Measurements from ENCODE around the gene SPTBN5.
A peak's percentile ranks its signal among the peaks of the same experiment; 100 is the strongest.

Gene SPTBN5

GRCh38 chr15:41913256-41913655 is 19.4 kb upstream of the SPTBN5 start:
- no peaks in the 10 kb centered on the region for H3K27me3 ChIP-seq (ENCODE audit: control insufficient read depth in 1 of 2, insufficient read depth in 1 of 2, low read length in 2 of 2)

GRCh38 chr15:41911691-41912345 is 18.0 kb upstream of the SPTBN5 start:
- Histone ChIP-seq H3K4me1 (ENCODE audit: control insufficient read depth, insufficient read depth, low read depth, low read length) (peaks cover 9% of the 10 kb centered on the region), H2BK5ac (ENCODE audit: low read depth, low read length, poor library complexity, severe bottlenecking) (no peak overlapping the region)

More at GRCh38 chr15:41913256-41913655, 19.4 kb upstream of the SPTBN5 start:
- H3K4me3 ChIP-seq (ENCODE audit: insufficient read depth in 1 of 2, low read depth in 1 of 2, low read length in 2 of 2) = no peak overlapping the region
- no peak overlapping the region for H4K91ac ChIP-seq (ENCODE audit: low read length)
- no peak overlapping the region for H3K14ac ChIP-seq (ENCODE audit: low read length in 2 of 2)
- no peak overlapping the region for H3K9ac ChIP-seq (ENCODE audit: low read length)
- no CpG with 5 or more reads among the region's 3 CpGs for WGBS
- H3K27ac ChIP-seq (ENCODE audit: low read length, poor library complexity, severe bottlenecking) = no peak overlapping the region
- H2AFZ ChIP-seq (ENCODE audit: low read depth, low read length) = no peak overlapping the region
- H2BK120ac ChIP-seq (ENCODE audit: low read depth, low read length) = no peak overlapping the region
- H3K79me1 ChIP-seq (replicated peaks; ENCODE audit: low read length, poor library complexity, severe bottlenecking) = peaks cover 33% of the 10 kb centered on the region
- H3K23ac ChIP-seq (ENCODE audit: low read length in 2 of 2) = no peak overlapping the region
- DNase-seq = no peak
- no peak overlapping the region for H3K4me2 ChIP-seq (ENCODE audit: low read length, poor library complexity, severe bottlenecking)
- no peak overlapping the region for H2BK12ac ChIP-seq (ENCODE audit: low read length in 2 of 2)
- H4K8ac ChIP-seq (ENCODE audit: low read length) = no peak overlapping the region
- peaks cover 18% of the 10 kb centered on the region for H3K4me1 ChIP-seq (ENCODE audit: control insufficient read depth, insufficient read depth, low read depth, low read length)
- no peak overlapping the region for H2BK5ac ChIP-seq (ENCODE audit: low read depth, low read length, poor library complexity, severe bottlenecking)
- no peaks in the 10 kb centered on the region for H3K9me3 ChIP-seq (ENCODE audit: control insufficient read depth, low read length)
- no peak overlapping the region for H2BK15ac ChIP-seq (ENCODE audit: low read depth, poor library complexity, severe bottlenecking)
- no peak overlapping the region for H3K18ac ChIP-seq (ENCODE audit: low read depth in 1 of 2, low read length in 2 of 2)
- H2AK5ac ChIP-seq (ENCODE audit: low read length, severe bottlenecking) = no peak overlapping the region
- H3K4ac ChIP-seq (ENCODE audit: low read depth in 1 of 2, low read length in 2 of 2) = no peak overlapping the region
- peaks cover 33 to 58% of the 10 kb centered on the region in 2 experiments for H3K36me3 ChIP-seq (ENCODE audit: control insufficient read depth in 1 of 2, insufficient read depth in 2 of 2, low read depth in 1 of 2, low read length in 2 of 2)

GRCh38 chr15:41908736-41909461 is 15.0 kb upstream of the SPTBN5 start:
- no peak overlapping the region for H3K23ac ChIP-seq (ENCODE audit: low read length in 2 of 2)
- no peak overlapping the region for H4K8ac ChIP-seq (ENCODE audit: low read length)
- H2BK120ac ChIP-seq (ENCODE audit: low read depth, low read length) = no peak overlapping the region
- H2BK15ac ChIP-seq (ENCODE audit: low read depth, poor library complexity, severe bottlenecking) = no peak overlapping the region
- H3K4me1 ChIP-seq (ENCODE audit: control insufficient read depth, insufficient read depth, low read depth, low read length) = peaks cover 22% of the 10 kb centered on the region
- H3K9me3 ChIP-seq (ENCODE audit: control insufficient read depth, low read length) = no peaks in the 10 kb centered on the region
- H3K4ac ChIP-seq (ENCODE audit: low read depth in 1 of 2, low read length in 2 of 2) = no peak overlapping the region
- no peak overlapping the region for H3K14ac ChIP-seq (ENCODE audit: low read length in 2 of 2)
- no peak overlapping the region for H3K27ac ChIP-seq (ENCODE audit: low read length, poor library complexity, severe bottlenecking)
- WGBS = 94% methylated on average over 17 of the region's 17 CpGs
- H3K27me3 ChIP-seq (ENCODE audit: control insufficient read depth in 1 of 2, insufficient read depth in 1 of 2, low read length in 2 of 2) = no peaks in the 10 kb centered on the region
- H3K36me3 ChIP-seq (ENCODE audit: control insufficient read depth in 1 of 2, insufficient read depth in 2 of 2, low read depth in 1 of 2, low read length in 2 of 2) = peaks cover 50 to 75% of the 10 kb centered on the region in 2 experiments
- no peak for DNase-seq
- H2AK5ac ChIP-seq (ENCODE audit: low read length, severe bottlenecking) = no peak overlapping the region
- H4K91ac ChIP-seq (ENCODE audit: low read length) = no peak overlapping the region
- H3K79me1 ChIP-seq (replicated peaks; ENCODE audit: low read length, poor library complexity, severe bottlenecking) = peaks cover 39% of the 10 kb centered on the region
- H2BK5ac ChIP-seq (ENCODE audit: low read depth, low read length, poor library complexity, severe bottlenecking) = no peak overlapping the region
- no peak overlapping the region for H2AFZ ChIP-seq (ENCODE audit: low read depth, low read length)
- H3K18ac ChIP-seq (ENCODE audit: low read depth in 1 of 2, low read length in 2 of 2) = no peak overlapping the region
- no peak overlapping the region for H3K4me3 ChIP-seq (ENCODE audit: insufficient read depth in 1 of 2, low read depth in 1 of 2, low read length in 2 of 2)
- H2BK12ac ChIP-seq (ENCODE audit: low read length in 2 of 2) = no peak overlapping the region
- H3K4me2 ChIP-seq (ENCODE audit: low read length, poor library complexity, severe bottlenecking) = no peak overlapping the region
- H3K9ac ChIP-seq (ENCODE audit: low read length) = no peak overlapping the region

More at GRCh38 chr15:41911691-41912345, 18.0 kb upstream of the SPTBN5 start:
- Histone ChIP-seq H3K18ac (ENCODE audit: low read depth in 1 of 2, low read length in 2 of 2) (no peak overlapping the region), H3K27ac (ENCODE audit: low read length, poor library complexity, severe bottlenecking) (no peak overlapping the region), H3K9me3 (ENCODE audit: control insufficient read depth, low read length) (no peaks in the 10 kb centered on the region), H3K4ac (ENCODE audit: low read depth in 1 of 2, low read length in 2 of 2) (no peak overlapping the region), H3K27me3 (ENCODE audit: control insufficient read depth in 1 of 2, insufficient read depth in 1 of 2, low read length in 2 of 2) (no peaks in the 10 kb centered on the region), H4K91ac (ENCODE audit: low read length) (peak overlapping the region; percentile 15), H3K36me3 (ENCODE audit: control insufficient read depth in 1 of 2, insufficient read depth in 2 of 2, low read depth in 1 of 2, low read length in 2 of 2) (peaks cover 40 to 62% of the 10 kb centered on the region in 2 experiments), H3K4me2 (ENCODE audit: low read length, poor library complexity, severe bottlenecking) (no peak overlapping the region), H3K14ac (ENCODE audit: low read length in 2 of 2) (no peak overlapping the region), H2BK15ac (ENCODE audit: low read depth, poor library complexity, severe bottlenecking) (no peak overlapping the region), H3K9ac (ENCODE audit: low read length) (no peak overlapping the region), H2BK12ac (ENCODE audit: low read length in 2 of 2) (no peak overlapping the region), H4K8ac (ENCODE audit: low read length) (no peak overlapping the region), H3K23ac (ENCODE audit: low read length in 2 of 2) (no peak overlapping the region), H3K79me1 (replicated peaks; ENCODE audit: low read length, poor library complexity, severe bottlenecking) (peaks cover 40% of the 10 kb centered on the region), H3K4me3 (ENCODE audit: insufficient read depth in 1 of 2, low read depth in 1 of 2, low read length in 2 of 2) (no peak overlapping the region), H2AK5ac (ENCODE audit: low read length, severe bottlenecking) (no peak overlapping the region), H2BK120ac (ENCODE audit: low read depth, low read length) (no peak overlapping the region), H2AFZ (ENCODE audit: low read depth, low read length) (no peak overlapping the region)
- no peak for DNase-seq
- 97% methylated on average over 14 of the region's 14 CpGs for WGBS

- WGBS = 100% methylated on average over 1 of the region's 3 CpGs
- H2BK120ac ChIP-seq (ENCODE audit: low read depth, low read length) = no peak overlapping the region
Measured at GRCh38 chr15:41907141-41907540, 13.3 kb upstream of the SPTBN5 start.

More at GRCh38 chr15:41907141-41907540, 13.3 kb upstream of the SPTBN5 start:
- H2AK5ac ChIP-seq (ENCODE audit: low read length, severe bottlenecking) = no peak overlapping the region
- H3K23ac ChIP-seq (ENCODE audit: low read length in 2 of 2) = no peak overlapping the region
- H3K27me3 ChIP-seq (ENCODE audit: control insufficient read depth in 1 of 2, insufficient read depth in 1 of 2, low read length in 2 of 2) = no peaks in the 10 kb centered on the region
- H3K27ac ChIP-seq (ENCODE audit: low read length, poor library complexity, severe bottlenecking) = no peak overlapping the region
- H3K14ac ChIP-seq (ENCODE audit: low read length in 2 of 2) = no peak overlapping the region
- H3K4me2 ChIP-seq (ENCODE audit: low read length, poor library complexity, severe bottlenecking) = no peak overlapping the region
- H3K4me3 ChIP-seq (ENCODE audit: insufficient read depth in 1 of 2, low read depth in 1 of 2, low read length in 2 of 2) = no peak overlapping the region
- no peak overlapping the region for H3K9ac ChIP-seq (ENCODE audit: low read length)
- H3K18ac ChIP-seq (ENCODE audit: low read depth in 1 of 2, low read length in 2 of 2) = no peak overlapping the region
- no peak overlapping the region for H4K8ac ChIP-seq (ENCODE audit: low read length)
- no peak overlapping the region for H2AFZ ChIP-seq (ENCODE audit: low read depth, low read length)
- DNase-seq = no peak
- H2BK15ac ChIP-seq (ENCODE audit: low read depth, poor library complexity, severe bottlenecking) = no peak overlapping the region
- H3K4ac ChIP-seq (ENCODE audit: low read depth in 1 of 2, low read length in 2 of 2) = no peak overlapping the region
- H4K91ac ChIP-seq (ENCODE audit: low read length) = no peak overlapping the region
- H3K36me3 ChIP-seq (ENCODE audit: control insufficient read depth in 1 of 2, insufficient read depth in 2 of 2, low read depth in 1 of 2, low read length in 2 of 2) = peaks cover 53 to 70% of the 10 kb centered on the region in 2 experiments
- H3K4me1 ChIP-seq (ENCODE audit: control insufficient read depth, insufficient read depth, low read depth, low read length) = peaks cover 27% of the 10 kb centered on the region
- H2BK5ac ChIP-seq (ENCODE audit: low read depth, low read length, poor library complexity, severe bottlenecking) = no peak overlapping the region
- H3K79me1 ChIP-seq (replicated peaks; ENCODE audit: low read length, poor library complexity, severe bottlenecking) = peaks cover 36% of the 10 kb centered on the region
- H2BK12ac ChIP-seq (ENCODE audit: low read length in 2 of 2) = no peak overlapping the region
- no peaks in the 10 kb centered on the region for H3K9me3 ChIP-seq (ENCODE audit: control insufficient read depth, low read length)
